Rectal smooth muscle tissue (tissue), 1 donor: Measurements from ENCODE around the gene POSTN.

Experiments used
- H3K27ac ChIP-seq: one replicate; pipeline ENCODE4 v1.7.0; 2013; ENCODE audit warnings: low read depth, low read length, inconsistent platforms
- H3K27me3 ChIP-seq: one replicate; pipeline ENCODE4 v1.7.0; 2013; ENCODE audit warnings: low read length; ENCODE audit not compliant: control insufficient read depth, insufficient read depth
- H3K36me3 ChIP-seq: one replicate; pipeline ENCODE4 v1.7.0; 2013; ENCODE audit warnings: low read length; ENCODE audit not compliant: control insufficient read depth, insufficient read depth
- H3K4me1 ChIP-seq: one replicate; pipeline ENCODE4 v1.7.0; 2013; ENCODE audit warnings: low read length; ENCODE audit not compliant: control insufficient read depth, insufficient read depth
- H3K4me3 ChIP-seq: one replicate; pipeline ENCODE4 v1.7.0; 2013; ENCODE audit warnings: low read length
- H3K9ac ChIP-seq: one replicate; pipeline ENCODE4 v1.7.0; 2013; ENCODE audit warnings: low read length

The POSTN gene

GRCh38 chr13:37616131-37616530 is 17.6 kb upstream of the POSTN start:
- Histone ChIP-seq H3K4me3 (no peak overlapping the region), H3K9ac (no peak overlapping the region), H3K4me1 (no peaks in the 10 kb centered on the region), H3K27me3 (no peaks in the 10 kb centered on the region), H3K36me3 (no peaks in the 10 kb centered on the region), H3K27ac (no peak overlapping the region)

GRCh38 chr13:37615276-37615675 is 16.7 kb upstream of the POSTN start:
- no peak overlapping the region for H3K9ac ChIP-seq
- H3K36me3 ChIP-seq: no peaks in the 10 kb centered on the region
- H3K27me3 ChIP-seq: no peaks in the 10 kb centered on the region
- no peak overlapping the region for H3K4me3 ChIP-seq
- H3K4me1 ChIP-seq: no peaks in the 10 kb centered on the region
- no peak overlapping the region for H3K27ac ChIP-seq

- Histone ChIP-seq H3K27me3 (no peaks in the 10 kb centered on the region), H3K36me3 (no peaks in the 10 kb centered on the region), H3K27ac (no peak overlapping the region), H3K9ac (no peak overlapping the region), H3K4me3 (no peak overlapping the region), H3K4me1 (no peaks in the 10 kb centered on the region)
Observed at GRCh38 chr13:37613638-37614037, 15.1 kb upstream of the POSTN start.

- Histone ChIP-seq H3K36me3 (no peaks in the 10 kb centered on the region), H3K9ac (no peak overlapping the region), H3K27me3 (no peaks in the 10 kb centered on the region)
Observed at GRCh38 chr13:37613236-37613635, 14.7 kb upstream of the POSTN start.

GRCh38 chr13:37608750-37609339 is 10.3 kb upstream of the POSTN start:
- H3K4me3 ChIP-seq: no peak overlapping the region
- H3K27me3 ChIP-seq: no peaks in the 10 kb centered on the region
- no peaks in the 10 kb centered on the region for H3K4me1 ChIP-seq
- no peak overlapping the region for H3K27ac ChIP-seq
- no peaks in the 10 kb centered on the region for H3K36me3 ChIP-seq
- no peak overlapping the region for H3K9ac ChIP-seq

More at GRCh38 chr13:37613236-37613635, 14.7 kb upstream of the POSTN start:
- H3K4me3 ChIP-seq: no peak overlapping the region
- H3K27ac ChIP-seq: no peak overlapping the region
- H3K4me1 ChIP-seq: no peaks in the 10 kb centered on the region

GRCh38 chr13:37602733-37603381 is 4.3 kb upstream of the POSTN start:
- H3K36me3 ChIP-seq: no peaks in the 10 kb centered on the region
- no peak overlapping the region for H3K27ac ChIP-seq
- no peaks in the 10 kb centered on the region for H3K4me1 ChIP-seq
- no peaks in the 10 kb centered on the region for H3K27me3 ChIP-seq
- no peak overlapping the region for H3K4me3 ChIP-seq
- no peak overlapping the region for H3K9ac ChIP-seq

- no peaks in the 10 kb centered on the region for H3K36me3 ChIP-seq
- H3K4me3 ChIP-seq: no peak overlapping the region
- H3K9ac ChIP-seq: no peak overlapping the region
- H3K4me1 ChIP-seq: no peaks in the 10 kb centered on the region
- H3K27me3 ChIP-seq: no peaks in the 10 kb centered on the region
- no peak overlapping the region for H3K27ac ChIP-seq
Observed at GRCh38 chr13:37601648-37602440, 3.3 kb upstream of the POSTN start.

- Histone ChIP-seq H3K4me1 (no peaks in the 10 kb centered on the region), H3K27ac (no peak overlapping the region), H3K4me3 (no peak overlapping the region), H3K9ac (no peak overlapping the region), H3K36me3 (no peaks in the 10 kb centered on the region), H3K27me3 (no peaks in the 10 kb centered on the region)
Observed at GRCh38 chr13:37599519-37599918, 951 bp upstream of the POSTN start.

DNA sequence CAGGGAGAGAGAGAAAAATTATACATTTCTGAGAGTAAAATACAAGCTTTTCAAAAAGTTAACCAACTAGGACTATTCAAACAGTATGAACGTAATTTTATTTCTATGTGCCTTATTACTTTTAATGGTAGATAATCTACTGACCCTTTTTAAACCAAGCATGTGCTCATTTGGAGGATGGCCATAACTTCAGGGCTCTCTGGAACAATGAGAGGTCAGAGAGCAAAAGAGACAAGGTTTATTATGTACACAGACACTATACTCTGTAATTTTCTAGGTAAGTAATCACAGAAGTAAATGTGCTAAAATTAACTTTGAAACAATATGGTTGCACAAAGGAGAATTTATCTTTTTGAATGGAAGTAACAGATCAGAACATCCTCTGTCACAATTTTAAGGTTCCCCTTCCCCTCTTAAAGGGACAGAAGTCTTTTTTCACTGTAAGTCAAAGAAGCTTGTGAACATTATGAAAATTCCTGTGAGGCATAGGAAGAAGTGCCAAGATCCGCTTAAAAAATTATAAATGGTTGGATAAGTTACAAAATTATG is 1.0 kb downstream of the POSTN start:
- peak overlapping the region; percentile 7 for H3K27ac ChIP-seq
- no peak overlapping the region for H3K9ac ChIP-seq
- H3K4me1 ChIP-seq: no peaks in the 10 kb centered on the region
- H3K36me3 ChIP-seq: no peaks in the 10 kb centered on the region
- H3K4me3 ChIP-seq: peak overlapping the region; percentile 37
- no peaks in the 10 kb centered on the region for H3K27me3 ChIP-seq

- Histone ChIP-seq H3K27me3 (no peaks in the 10 kb centered on the region), H3K4me3 (no peak overlapping the region), H3K27ac (no peak overlapping the region), H3K9ac (no peak overlapping the region), H3K36me3 (no peaks in the 10 kb centered on the region), H3K4me1 (no peaks in the 10 kb centered on the region)
Observed at GRCh38 chr13:37596805-37597204, 1.8 kb downstream of the POSTN start.

DNA sequence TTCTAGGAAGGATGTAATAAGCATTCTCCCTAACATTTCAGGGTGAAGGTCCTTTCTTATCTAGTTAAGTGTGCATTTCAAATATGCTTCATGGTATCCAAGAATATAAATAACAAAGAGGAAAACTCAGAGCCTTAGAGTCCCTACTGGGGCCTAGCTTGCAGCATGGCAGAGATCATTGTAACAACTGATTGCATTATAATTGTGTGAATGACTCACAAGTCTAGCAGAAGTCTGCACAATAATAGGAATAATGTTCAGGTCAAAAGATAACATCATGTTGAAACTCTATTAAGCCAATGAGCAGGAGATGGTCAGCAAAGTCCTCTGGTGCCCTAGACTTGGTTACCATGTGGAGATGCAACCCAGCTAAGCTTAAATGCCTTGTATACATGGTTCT is 3.4 kb downstream of the POSTN start:
- Histone ChIP-seq H3K4me3 (no peak overlapping the region), H3K9ac (no peak overlapping the region), H3K27me3 (no peaks in the 10 kb centered on the region), H3K36me3 (no peaks in the 10 kb centered on the region), H3K4me1 (no peaks in the 10 kb centered on the region), H3K27ac (no peak overlapping the region)

- H3K27ac ChIP-seq: no peak overlapping the region
- no peaks in the 10 kb centered on the region for H3K27me3 ChIP-seq
- H3K4me3 ChIP-seq: no peak overlapping the region
- no peaks in the 10 kb centered on the region for H3K4me1 ChIP-seq
- H3K9ac ChIP-seq: no peak overlapping the region
- no peaks in the 10 kb centered on the region for H3K36me3 ChIP-seq
Observed at GRCh38 chr13:37594550-37594949, 4.0 kb downstream of the POSTN start.
